GM12891 (cell line): ENCODE measurements around the gene TMPRSS13. TPM values are rescaled to one million over a fixed set of nuclear protein-coding genes. Genes with fewer than 3 reads are reported as not detected.
"Not testable (repeated sequence)": the region's sequence is repeated elsewhere in the genome, so short reads cannot be mapped to it uniquely, and the experiment has no call there.

Source experiments
- DNase-seq: peaks from one replicate; pipeline ENCODE4 v3.0.0; 2011; ENCODE audit warnings: low spot score; ENCODE audit not compliant: insufficient read length
- FAIRE-seq: peaks from 2 replicates; lab custom pipeline; 2011; peaks lifted over from hg19 to GRCh38; lab: Jason Lieb, UNC
- PAX5 ChIP-seq: IDR thresholded peaks from 2 replicates; pipeline ENCODE4 v1.6.1; 2011; ENCODE audit warnings: low read length, moderate library complexity, mild to moderate bottlenecking; ENCODE audit not compliant: insufficient read depth, severe bottlenecking
- POLR2A ChIP-seq: IDR thresholded peaks from 2 replicates; pipeline ENCODE4 v1.6.1; 2011; ENCODE audit warnings: low read depth, low read length, control low read depth
- POLR2AphosphoS5 ChIP-seq: IDR thresholded peaks from 2 replicates; pipeline ENCODE4 v1.6.1; 2011; ENCODE audit warnings: low read depth, low read length, control low read depth
- POU2F2 ChIP-seq: IDR thresholded peaks from 2 replicates; pipeline ENCODE4 v1.6.1; 2011; ENCODE audit warnings: low read depth, mild to moderate bottlenecking, control low read depth, low read length, moderate library complexity
- SPI1 ChIP-seq: IDR thresholded peaks from 2 replicates; pipeline ENCODE4 v1.6.1; 2011; ENCODE audit warnings: low read depth, low read length, control low read depth
- TAF1 ChIP-seq: IDR thresholded peaks from 2 replicates; pipeline ENCODE4 v1.6.1; 2011; ENCODE audit warnings: low read depth, low read length, control low read depth
- polyA plus RNA-seq: library from polyadenylated mRNA; unstranded; fragments of >200 nt; gene quantifications from one replicate; pipeline ENCODE4 v1.2.1, GENCODE V29; 2012; ENCODE audit warnings: low read depth, missing spikeins, inconsistent platforms; ENCODE audit not compliant: missing spikeins

TMPRSS13 gene
- 0.55 TPM for polyA plus RNA-seq

DNA sequence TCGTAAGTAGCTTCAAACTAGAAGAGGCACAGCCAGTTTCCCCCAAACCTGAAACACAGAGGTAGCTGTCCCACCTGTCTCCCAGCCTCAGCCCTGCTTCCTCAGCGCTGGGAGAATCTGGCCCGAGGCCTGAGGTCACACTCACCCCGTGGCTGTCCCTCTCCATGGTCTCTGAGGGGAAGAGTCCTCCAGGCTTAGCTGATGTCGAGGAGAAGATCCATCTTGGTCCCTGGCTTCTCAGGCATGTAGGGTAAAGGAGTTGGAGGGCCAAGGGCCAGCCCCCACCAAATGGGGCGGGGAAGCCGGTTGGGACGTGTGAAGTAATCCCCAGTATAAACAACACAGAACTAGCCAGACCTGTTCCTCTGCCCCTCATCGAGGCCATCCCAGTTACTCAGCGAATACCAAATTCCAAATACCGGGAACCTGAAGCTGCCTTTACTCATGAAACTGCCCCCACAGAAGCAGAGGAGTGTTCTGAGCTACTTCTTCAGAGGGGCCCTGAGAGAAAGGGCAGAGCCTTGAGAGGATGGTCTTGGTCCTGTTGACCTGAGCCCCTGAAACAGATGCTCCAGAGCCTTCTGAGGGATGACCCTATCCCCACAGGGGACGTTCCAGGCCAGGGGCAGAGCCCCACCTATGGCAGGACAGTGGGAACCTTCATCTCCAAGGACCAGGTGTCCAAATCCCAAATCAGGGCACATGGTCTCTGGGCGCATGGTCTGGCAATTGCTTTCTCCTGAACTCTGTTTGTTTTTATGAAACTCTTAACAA lies at the start of gene TMPRSS13:
TMPRSS13 (minus strand) TSS at position 261 of the 774 bp plus-strand sequence; CDS start at position 166, 95 bp downstream.
- TF ChIP-seq POLR2AphosphoS5 (no peak), PAX5 (no peak), POLR2A (no peak), SPI1 (no peak), POU2F2 (no peak), TAF1 (no peak)
- no peak for FAIRE-seq
- DNase-seq: no peak

DNA sequence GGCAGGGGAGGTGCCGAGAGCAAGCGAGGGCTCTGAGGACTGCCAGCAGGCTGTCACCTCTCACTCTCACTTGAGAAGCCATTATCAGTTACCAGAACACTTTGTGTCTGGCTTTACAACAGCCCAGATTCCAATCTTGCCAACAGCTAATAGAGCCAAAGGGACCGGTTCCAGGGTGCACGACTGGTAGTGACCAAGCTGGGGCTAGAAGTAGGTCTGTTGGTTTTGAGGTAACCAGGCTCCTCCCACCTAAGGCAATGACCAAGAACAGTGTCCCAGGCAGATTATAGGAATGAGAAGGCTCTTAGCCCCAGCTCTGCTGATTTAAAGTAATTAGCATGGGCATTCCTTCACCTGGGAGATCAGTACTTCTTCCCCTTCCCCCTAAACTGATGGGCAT lies 49.8 kb upstream of the TMPRSS13 start:
- FAIRE-seq: no peak
- TF ChIP-seq PAX5: no peak
- no peak for TF ChIP-seq POLR2A
- DNase-seq: no peak

- FAIRE-seq, DNase-seq: not testable (repeated sequence)
These were observed 49.2 kb upstream of the TMPRSS13 start for GRCh38 chr11:117978291-117978910.

DNA sequence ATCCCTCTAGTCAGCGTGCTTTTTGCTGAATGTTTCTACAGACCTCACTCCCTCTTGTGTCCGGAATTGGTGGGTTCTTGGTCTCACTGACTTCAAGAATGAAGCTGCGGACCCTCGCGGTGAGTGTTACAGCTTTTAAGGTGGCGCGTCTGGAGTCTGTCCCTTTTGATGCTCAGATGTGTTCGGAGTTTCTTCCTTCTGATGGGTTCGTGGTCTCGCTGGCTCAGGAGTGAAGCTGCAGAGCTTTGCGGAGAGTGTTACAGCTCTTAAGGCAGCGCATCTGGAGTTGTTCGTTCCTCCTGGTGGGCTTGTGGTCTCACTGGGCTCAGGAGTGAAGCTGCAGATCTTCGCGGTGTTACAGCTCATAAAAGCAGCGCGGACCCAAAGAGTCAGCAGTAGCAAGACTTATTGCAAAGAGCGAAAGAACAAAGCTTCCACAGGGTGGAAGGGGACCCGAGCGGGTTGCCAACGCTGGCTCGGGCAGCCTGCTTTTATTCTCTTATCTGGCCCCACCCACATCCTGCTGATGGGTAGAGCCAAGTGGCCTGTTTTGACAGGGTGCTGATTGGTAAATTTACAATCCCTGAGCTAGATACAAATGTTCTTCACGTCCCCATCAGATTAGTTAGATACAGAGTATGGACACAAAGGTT lies 48.5 kb upstream of the TMPRSS13 start:
- not testable (repeated sequence) for FAIRE-seq, DNase-seq

GRCh38 chr11:117977029-117977428 lies 47.8 kb upstream of the TMPRSS13 start:
- TF ChIP-seq POU2F2: no peak
- TF ChIP-seq POLR2AphosphoS5: no peak
- no peak for TF ChIP-seq POLR2A
- no peak for TF ChIP-seq TAF1
- TF ChIP-seq SPI1: no peak
- TF ChIP-seq PAX5: no peak
- DNase-seq: no peak
- FAIRE-seq: no peak

GRCh38 chr11:117976445-117976844 lies 47.2 kb upstream of the TMPRSS13 start:
- no peak for TF ChIP-seq POU2F2
- no peak for TF ChIP-seq POLR2AphosphoS5
- TF ChIP-seq PAX5: no peak
- TF ChIP-seq TAF1: no peak
- no peak for TF ChIP-seq SPI1
- no peak for TF ChIP-seq POLR2A
- DNase-seq (no peak), FAIRE-seq (no peak)

DNA sequence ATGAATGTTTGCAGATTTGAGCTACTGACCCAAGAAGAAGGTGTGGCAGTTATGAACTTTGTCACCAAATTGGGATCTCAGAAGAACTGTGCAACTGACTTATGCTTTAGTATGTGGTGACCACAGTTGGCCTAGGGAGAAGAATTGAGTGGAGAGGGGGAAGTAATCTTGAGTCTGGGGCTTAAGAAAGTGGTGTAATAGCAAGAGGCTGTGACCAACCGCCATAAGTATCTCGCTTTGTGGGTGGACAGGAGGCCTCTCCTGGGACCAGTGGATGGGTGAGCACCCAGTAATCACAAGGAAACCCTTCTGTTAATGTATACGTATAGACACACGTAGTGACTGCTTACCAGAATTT lies 44.3 kb upstream of the TMPRSS13 start:
- no peak for FAIRE-seq
- TF ChIP-seq TAF1 (no peak), POLR2A (no peak), POU2F2 (no peak), SPI1 (no peak), POLR2AphosphoS5 (no peak)
- no peak for DNase-seq

- FAIRE-seq (no peak), DNase-seq (no peak)
- TF ChIP-seq POLR2AphosphoS5 (no peak), POU2F2 (no peak), PAX5 (no peak), SPI1 (no peak), POLR2A (no peak), TAF1 (no peak)
These were observed 43.7 kb upstream of the TMPRSS13 start for GRCh38 chr11:117972629-117973502.

DNA sequence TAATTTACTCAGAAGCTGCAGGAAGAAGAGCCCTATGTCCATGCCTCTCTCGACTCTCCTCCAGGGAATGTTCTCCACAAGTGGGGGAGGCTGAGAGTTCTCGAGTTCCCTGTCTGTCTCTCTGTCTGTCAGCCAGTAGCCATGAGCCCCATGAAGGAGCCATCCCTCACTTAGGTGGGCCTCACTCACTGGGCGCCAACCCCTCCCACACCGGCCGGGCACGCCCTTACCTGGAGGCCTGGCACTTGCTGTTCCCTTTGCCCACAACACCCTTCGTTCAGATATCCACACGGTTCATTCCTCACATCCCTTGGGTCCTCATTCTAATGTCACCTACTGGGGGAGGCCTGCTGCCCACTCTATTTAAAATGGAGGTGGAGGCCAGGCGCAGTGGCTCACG lies 42.8 kb upstream of the TMPRSS13 start:
- TF ChIP-seq TAF1: no peak
- no peak for TF ChIP-seq POLR2A
- no peak for TF ChIP-seq POLR2AphosphoS5
- TF ChIP-seq PAX5: no peak
- no peak for TF ChIP-seq POU2F2
- no peak for TF ChIP-seq SPI1
- no peak for FAIRE-seq
- no peak for DNase-seq
